ENCODE measurements around the gene IL17B. TPM values are rescaled to one million over a fixed set of nuclear protein-coding genes. Genes with fewer than 3 reads are reported as not detected.

The IL17B gene
- total and polyA plus RNA-seq, 9 of the 15 experiments (the other 6 are each of a cell fraction or from before 2014, with no cell fraction given): 0.28 to 2.6 (median 0.53) TPM; not detected in 2

- no peak for TF ChIP-seq ZNF830 (CRISPR knock-in tag; IDR thresholded peaks at IDR 0.05)
- TF ChIP-seq POLR2A (conservative IDR thresholded peaks at IDR 0.05): no peak
- no peak for TF ChIP-seq MIER1 (IDR thresholded peaks at IDR 0.05; ENCODE audit: low read depth)
- no peak for TF ChIP-seq SUPT5H (IDR thresholded peaks at IDR 0.05)
- no peak for TF ChIP-seq IRF1 (CRISPR knock-in tag; IDR thresholded peaks at IDR 0.05; ENCODE audit: borderline replicate concordance)
- TF ChIP-seq MED1 (CRISPR knock-in tag; IDR thresholded peaks at IDR 0.05; ENCODE audit: borderline replicate concordance): no peak
- no peak for TF ChIP-seq CXXC5 (CRISPR knock-in tag; IDR thresholded peaks at IDR 0.05)
- no peak for TF ChIP-seq NFIX (CRISPR knock-in tag; IDR thresholded peaks at IDR 0.05; ENCODE audit: low read depth)
- TF ChIP-seq BRF1 (IDR thresholded peaks at IDR 0.05; ENCODE audit: borderline replicate concordance, extremely low read depth, insufficient read length): no peak
- TF ChIP-seq ARID3B (CRISPR knock-in tag; IDR thresholded peaks at IDR 0.05; ENCODE audit: borderline replicate concordance): no peak
- TF ChIP-seq NFYB (IDR thresholded peaks at IDR 0.05; ENCODE audit: extremely low read depth, insufficient read length): no peak
- TF ChIP-seq LCOR (CRISPR knock-in tag; IDR thresholded peaks at IDR 0.05): no peak
- no peak for TF ChIP-seq GTF2F1 (IDR thresholded peaks at IDR 0.05; ENCODE audit: low read depth, low read length)
- peak; percentile 42; the same call in 1 of the 2 replicates for TF ChIP-seq PKNOX1 (IDR thresholded peaks at IDR 0.05)
- no peak for TF ChIP-seq ZKSCAN8 (CRISPR knock-in tag; IDR thresholded peaks at IDR 0.05)
- TF ChIP-seq SMARCE1 (IDR thresholded peaks at IDR 0.05): no peak
- 0 out of 2 replicates have a peak, but pooled peaks have one; percentile 3 for TF ChIP-seq CREM (IDR thresholded peaks at IDR 0.05; ENCODE audit: low read depth)
- TF ChIP-seq CSDE1 (IDR thresholded peaks at IDR 0.05): no peak
- TF ChIP-seq ZNF316 (IDR thresholded peaks at IDR 0.05): peak; percentile 11; the same call in 1 of the 2 replicates
- no peak for TF ChIP-seq CGGBP1 (CRISPR knock-in tag; IDR thresholded peaks at IDR 0.05)
- 0 out of 2 replicates have a peak, but pooled peaks have one; percentile 56 for TF ChIP-seq CREB1 (IDR thresholded peaks at IDR 0.05)
- no peak for TF ChIP-seq CREB1 (CRISPR knock-in tag; IDR thresholded peaks at IDR 0.05)
- no peak for TF ChIP-seq EWSR1 (IDR thresholded peaks at IDR 0.05; ENCODE audit: borderline replicate concordance, low read depth, partially characterized antibody)
- no peak for TF ChIP-seq ATF4 (CRISPR knock-in tag; IDR thresholded peaks at IDR 0.05)
- TF ChIP-seq BMI1 (IDR thresholded peaks at IDR 0.05; ENCODE audit: low read length): no peak
- no peak for TF ChIP-seq WHSC1 (IDR thresholded peaks at IDR 0.05; ENCODE audit: low read length)
These were observed 13.7 kb downstream of the IL17B start (continued) for GRCh38 chr5:149365418-149365817.

Measured in K562 (cell line).